Stimulated activated CD8-positive, alpha-beta memory T cell treated with anti-CD3 and anti-CD28 coated beads, Interleukin-2, amount 100 ng/mL, for 1 hour (primary cell): Measurements from ENCODE around the gene ORC2.
"Not testable (repeated sequence)": the region's sequence is repeated elsewhere in the genome, so short reads cannot be mapped to it uniquely, and the experiment has no call there.

Experiments
- DNase-seq, 2 donors: peaks; one replicate each; pipeline ENCODE4 v3.0.0-alpha.2; 2020; ENCODE audit warnings: low read depth in 2 of 2

ORC2 gene

GRCh38 chr2:200930947-200931626, 32.4 kb downstream of the ORC2 start:
- no peak for DNase-seq

- no peak for DNase-seq
Measured at GRCh38 chr2:200929334-200930249, 33.9 kb downstream of the ORC2 start.

GRCh38 chr2:200922439-200922838, 41.0 kb downstream of the ORC2 start:
- no peak for DNase-seq

GRCh38 chr2:200913654-200914053, 49.8 kb downstream of the ORC2 start:
- DNase-seq: no peak

GRCh38 chr2:200909958-200910357, 53.5 kb downstream of the ORC2 start:
- DNase-seq: no peak

GRCh38 chr2:200905618-200906296, 57.7 kb downstream of the ORC2 start:
- DNase-seq: peak in 1 of 2 donors; percentile 9

- peak; percentile 37 to 53 for DNase-seq
Measured at GRCh38 chr2:200901459-200902072, 61.9 kb downstream of the ORC2 start.

GRCh38 chr2:200899482-200899881, 64.0 kb downstream of the ORC2 start:
- DNase-seq: no peak

GRCh38 chr2:200888704-200889625, 74.5 kb downstream of the ORC2 start, which contains the start of the genes NIF3L1 and PPIL3:
TSS of gene NIF3L1 (plus strand) at chr2:200889371. CDS start at chr2:200891944, 2,573 bp downstream.
TSS of gene PPIL3 (minus strand) at chr2:200889077. CDS start at chr2:200887615, 1,462 bp downstream.
- peak; percentile 91 for DNase-seq

- DNase-seq: not testable (repeated sequence)
Measured at GRCh38 chr2:200881715-200882249, 81.7 kb downstream of the ORC2 start.

GRCh38 chr2:200878289-200878880, 85.1 kb downstream of the ORC2 start:
- no peak for DNase-seq

- no peak for DNase-seq
Measured at GRCh38 chr2:200877443-200877842, 86.0 kb downstream of the ORC2 start.

- no peak for DNase-seq
Measured at GRCh38 chr2:200873560-200873959, 89.9 kb downstream of the ORC2 start.

GRCh38 chr2:200871151-200871550, 92.3 kb downstream of the ORC2 start:
- no peak for DNase-seq

GRCh38 chr2:200869014-200869413, 94.4 kb downstream of the ORC2 start:
- no peak for DNase-seq

- DNase-seq: peak; percentile 94
Measured at GRCh38 chr2:200864176-200865034, 99.1 kb downstream of the ORC2 start, which contains the start of gene CLK1. TSS of gene CLK1 (minus strand) at chr2:200864658. CDS start at chr2:200861862, 2,796 bp downstream.

GRCh38 chr2:200863782-200864175, 99.7 kb downstream of the ORC2 start:
- no peak for DNase-seq

- DNase-seq: peak in 1 of 2 donors; percentile 24
Measured at GRCh38 chr2:200862532-200863000, 100.9 kb downstream of the ORC2 start.
